GM12873 (cell line): ENCODE measurements around the gene ANKS6.
A peak's percentile ranks its signal among the peaks of the same experiment; 100 is the strongest.

Experiments used
- CTCF ChIP-seq: IDR thresholded peaks from 2 replicates; pipeline ENCODE4 v1.5.1; 2012; ENCODE audit warnings: low read depth, mild to moderate bottlenecking, moderate library complexity, low read length, control low read depth; ENCODE audit not compliant: insufficient read depth; ENCODE audit errors: missing control alignments

Gene ANKS6

GRCh38 chr9:98781588-98782383 is 14.6 kb downstream of the ANKS6 start:
- TF ChIP-seq CTCF, result no peak

- no peak for TF ChIP-seq CTCF
Measured at GRCh38 chr9:98780059-98780749, 16.2 kb downstream of the ANKS6 start.

GRCh38 chr9:98778711-98779530 is 17.4 kb downstream of the ANKS6 start:
- TF ChIP-seq CTCF, result no peak

GRCh38 chr9:98778251-98778650 is 18.1 kb downstream of the ANKS6 start:
- TF ChIP-seq CTCF, result no peak

- TF ChIP-seq CTCF, result no peak
Measured at GRCh38 chr9:98777618-98778017, 18.7 kb downstream of the ANKS6 start.

- peak; percentile 82 for TF ChIP-seq CTCF
Measured at GRCh38 chr9:98775831-98776441, 20.4 kb downstream of the ANKS6 start.

- TF ChIP-seq CTCF, result peak; percentile 68
Measured at GRCh38 chr9:98774746-98775145, 21.6 kb downstream of the ANKS6 start.
